Fibroblast of villous mesenchyme (primary cell): ENCODE results near the gene PINLYP. TPM values are rescaled to one million over a fixed set of nuclear protein-coding genes. Genes with fewer than 3 reads are reported as not detected.

ENCODE experiments used
- DNase-seq: peaks from one replicate; pipeline ENCODE4 v3.0.0-alpha.2; 2010; ENCODE audit warnings: low read depth
- H3K4me3 ChIP-seq: 2 replicates; pipeline ENCODE4 v1.5.1; 2011; ENCODE audit warnings: low read depth, mild to moderate bottlenecking, low read length
- CTCF ChIP-seq: IDR thresholded peaks from 2 replicates; pipeline ENCODE4 v1.5.1; 2012; ENCODE audit warnings: low read depth, mild to moderate bottlenecking, low read length; ENCODE audit not compliant: insufficient read depth
- total RNA-seq: library from RNA; depleted of rRNA; stranded (reverse); fragments of >200 nt; gene quantifications from 2 replicates; pipeline ENCODE4 v1.2.3, GENCODE V29; 2012

Gene PINLYP
- total RNA-seq, 1 donor, result 3.5 TPM

GRCh38 chr19:43605875-43606568, 30.4 kb downstream of the PINLYP start:
- TF ChIP-seq CTCF, result no peak
- DNase-seq, result no peak
- H3K4me3 ChIP-seq, result no peak overlapping the region

GRCh38 chr19:43606569-43607229, 31.1 kb downstream of the PINLYP start:
- no peak for DNase-seq
- H3K4me3 ChIP-seq, result no peak overlapping the region
- no peak for TF ChIP-seq CTCF

GRCh38 chr19:43607238-43608205, 31.9 kb downstream of the PINLYP start:
- no peak for DNase-seq
- no peak for TF ChIP-seq CTCF
- no peak overlapping the region for H3K4me3 ChIP-seq

- TF ChIP-seq CTCF, result no peak
- no peak overlapping the region for H3K4me3 ChIP-seq
- no peak for DNase-seq
Observed at GRCh38 chr19:43609872-43610271, 34.3 kb downstream of the PINLYP start.

GRCh38 chr19:43610493-43610892, 34.9 kb downstream of the PINLYP start:
- no peak overlapping the region for H3K4me3 ChIP-seq
- DNase-seq, result peak; percentile 42
- TF ChIP-seq CTCF, result no peak

GRCh38 chr19:43611788-43612187, 36.2 kb downstream of the PINLYP start, which contains the start of gene SRRM5:
Gene SRRM5, plus strand, starts transcription at chr19:43612088. Its CDS starts 34 bp downstream, at chr19:43612122.
- no peak within 1 kb of the TSS for H3K4me3 ChIP-seq
- DNase-seq, result no peak
- TF ChIP-seq CTCF, result no peak
